ENCODE measurements around the gene TPST1.
"Not testable (repeated sequence)": the region's sequence is repeated elsewhere in the genome, so short reads cannot be mapped to it uniquely, and the experiment has no call there.

The TPST1 gene

GRCh38 chr7:66398841-66399240 is 193.7 kb downstream of the TPST1 start:
- H3K18ac ChIP-seq (ENCODE audit: low read depth in 1 of 2, low read length in 2 of 2); H4K8ac ChIP-seq (ENCODE audit: low read length); H3K4me1 ChIP-seq (ENCODE audit: control insufficient read depth, insufficient read depth, low read depth, low read length); H3K79me1 ChIP-seq (replicated peaks; ENCODE audit: low read length, poor library complexity, severe bottlenecking); H3K27ac ChIP-seq (ENCODE audit: low read length, poor library complexity, severe bottlenecking); H2BK15ac ChIP-seq (ENCODE audit: low read depth, poor library complexity, severe bottlenecking); H3K14ac ChIP-seq (ENCODE audit: low read length in 2 of 2); H4K91ac ChIP-seq (ENCODE audit: low read length); H3K23ac ChIP-seq (ENCODE audit: low read length in 2 of 2); H2BK120ac ChIP-seq (ENCODE audit: low read depth, low read length); H2AFZ ChIP-seq (ENCODE audit: low read depth, low read length); H3K4ac ChIP-seq (ENCODE audit: low read depth in 1 of 2, low read length in 2 of 2); H3K9ac ChIP-seq (ENCODE audit: low read length); DNase-seq; H2BK12ac ChIP-seq (ENCODE audit: low read length in 2 of 2); H3K27me3 ChIP-seq (ENCODE audit: control insufficient read depth in 1 of 2, insufficient read depth in 1 of 2, low read length in 2 of 2); H3K4me2 ChIP-seq (ENCODE audit: low read length, poor library complexity, severe bottlenecking); H2BK5ac ChIP-seq (ENCODE audit: low read depth, low read length, poor library complexity, severe bottlenecking); H2AK5ac ChIP-seq (ENCODE audit: low read length, severe bottlenecking); H3K4me3 ChIP-seq (ENCODE audit: insufficient read depth in 1 of 2, low read depth in 1 of 2, low read length in 2 of 2): not testable (repeated sequence)
- Histone ChIP-seq H3K36me3 (ENCODE audit: control insufficient read depth in 1 of 2, insufficient read depth in 2 of 2, low read depth in 1 of 2, low read length in 2 of 2) (peaks cover 5 to 23% of the 10 kb centered on the region in 2 experiments), H3K9me3 (ENCODE audit: control insufficient read depth, low read length) (peaks cover 11% of the 10 kb centered on the region)
- 87% methylated on average over 5 of the region's 5 CpGs for WGBS

- Histone ChIP-seq H2BK120ac (ENCODE audit: low read depth, low read length) (no peak overlapping the region), H3K4me3 (ENCODE audit: insufficient read depth in 1 of 2, low read depth in 1 of 2, low read length in 2 of 2) (no peak overlapping the region), H3K18ac (ENCODE audit: low read depth in 1 of 2, low read length in 2 of 2) (no peak overlapping the region), H3K4me2 (ENCODE audit: low read length, poor library complexity, severe bottlenecking) (no peak overlapping the region), H3K27me3 (ENCODE audit: control insufficient read depth in 1 of 2, insufficient read depth in 1 of 2, low read length in 2 of 2) (no peaks in the 10 kb centered on the region), H2BK15ac (ENCODE audit: low read depth, poor library complexity, severe bottlenecking) (no peak overlapping the region), H2AK5ac (ENCODE audit: low read length, severe bottlenecking) (no peak overlapping the region), H4K91ac (ENCODE audit: low read length) (no peak overlapping the region), H3K14ac (ENCODE audit: low read length in 2 of 2) (no peak overlapping the region), H3K79me1 (replicated peaks; ENCODE audit: low read length, poor library complexity, severe bottlenecking) (no peaks in the 10 kb centered on the region), H4K8ac (ENCODE audit: low read length) (no peak overlapping the region), H3K36me3 (ENCODE audit: control insufficient read depth in 1 of 2, insufficient read depth in 2 of 2, low read depth in 1 of 2, low read length in 2 of 2) (peaks cover 5 to 27% of the 10 kb centered on the region in 2 experiments), H3K27ac (ENCODE audit: low read length, poor library complexity, severe bottlenecking) (no peak overlapping the region), H2BK12ac (ENCODE audit: low read length in 2 of 2) (no peak overlapping the region), H2AFZ (ENCODE audit: low read depth, low read length) (no peak overlapping the region), H3K9ac (ENCODE audit: low read length) (no peak overlapping the region), H3K4me1 (ENCODE audit: control insufficient read depth, insufficient read depth, low read depth, low read length) (peaks cover 1% of the 10 kb centered on the region), H2BK5ac (ENCODE audit: low read depth, low read length, poor library complexity, severe bottlenecking) (no peak overlapping the region), H3K4ac (ENCODE audit: low read depth in 1 of 2, low read length in 2 of 2) (no peak overlapping the region), H3K23ac (ENCODE audit: low read length in 2 of 2) (no peak overlapping the region), H3K9me3 (ENCODE audit: control insufficient read depth, low read length) (peaks cover 11% of the 10 kb centered on the region)
- no peak for DNase-seq
These were observed 194.4 kb downstream of the TPST1 start for GRCh38 chr7:66399566-66399965.

- no peak overlapping the region for H3K27ac ChIP-seq (ENCODE audit: low read length, poor library complexity, severe bottlenecking)
- H3K4me2 ChIP-seq (ENCODE audit: low read length, poor library complexity, severe bottlenecking) = no peak overlapping the region
- no peak overlapping the region for H2BK5ac ChIP-seq (ENCODE audit: low read depth, low read length, poor library complexity, severe bottlenecking)
- H3K79me1 ChIP-seq (replicated peaks; ENCODE audit: low read length, poor library complexity, severe bottlenecking) = no peaks in the 10 kb centered on the region
- H3K4me3 ChIP-seq (ENCODE audit: insufficient read depth in 1 of 2, low read depth in 1 of 2, low read length in 2 of 2) = no peak overlapping the region
- H3K23ac ChIP-seq (ENCODE audit: low read length in 2 of 2) = no peak overlapping the region
- H3K9me3 ChIP-seq (ENCODE audit: control insufficient read depth, low read length) = peaks cover 11% of the 10 kb centered on the region
- H4K8ac ChIP-seq (ENCODE audit: low read length) = no peak overlapping the region
- no peak overlapping the region for H3K18ac ChIP-seq (ENCODE audit: low read depth in 1 of 2, low read length in 2 of 2)
- H3K9ac ChIP-seq (ENCODE audit: low read length) = no peak overlapping the region
- no peaks in the 10 kb centered on the region for H3K27me3 ChIP-seq (ENCODE audit: control insufficient read depth in 1 of 2, insufficient read depth in 1 of 2, low read length in 2 of 2)
- peaks cover 5 to 27% of the 10 kb centered on the region in 2 experiments for H3K36me3 ChIP-seq (ENCODE audit: control insufficient read depth in 1 of 2, insufficient read depth in 2 of 2, low read depth in 1 of 2, low read length in 2 of 2)
- no peak overlapping the region for H2BK120ac ChIP-seq (ENCODE audit: low read depth, low read length)
- H2AK5ac ChIP-seq (ENCODE audit: low read length, severe bottlenecking) = no peak overlapping the region
- no peak overlapping the region for H2AFZ ChIP-seq (ENCODE audit: low read depth, low read length)
- H3K4me1 ChIP-seq (ENCODE audit: control insufficient read depth, insufficient read depth, low read depth, low read length) = no peaks in the 10 kb centered on the region
- no peak overlapping the region for H3K14ac ChIP-seq (ENCODE audit: low read length in 2 of 2)
- H3K4ac ChIP-seq (ENCODE audit: low read depth in 1 of 2, low read length in 2 of 2) = no peak overlapping the region
- no peak overlapping the region for H4K91ac ChIP-seq (ENCODE audit: low read length)
- DNase-seq = no peak
- H2BK12ac ChIP-seq (ENCODE audit: low read length in 2 of 2) = no peak overlapping the region
- no peak overlapping the region for H2BK15ac ChIP-seq (ENCODE audit: low read depth, poor library complexity, severe bottlenecking)
- WGBS = 100% methylated on average over 1 of the region's 3 CpGs
These were observed 195.3 kb downstream of the TPST1 start for GRCh38 chr7:66400400-66400799.

- H3K27me3 ChIP-seq (ENCODE audit: control insufficient read depth in 1 of 2, insufficient read depth in 1 of 2, low read length in 2 of 2); H2BK120ac ChIP-seq (ENCODE audit: low read depth, low read length); H2AFZ ChIP-seq (ENCODE audit: low read depth, low read length); H3K4me1 ChIP-seq (ENCODE audit: control insufficient read depth, insufficient read depth, low read depth, low read length); H3K4me3 ChIP-seq (ENCODE audit: insufficient read depth in 1 of 2, low read depth in 1 of 2, low read length in 2 of 2); H2AK5ac ChIP-seq (ENCODE audit: low read length, severe bottlenecking); H2BK12ac ChIP-seq (ENCODE audit: low read length in 2 of 2); H3K79me1 ChIP-seq (replicated peaks; ENCODE audit: low read length, poor library complexity, severe bottlenecking); H3K27ac ChIP-seq (ENCODE audit: low read length, poor library complexity, severe bottlenecking); H3K4me2 ChIP-seq (ENCODE audit: low read length, poor library complexity, severe bottlenecking); H3K14ac ChIP-seq (ENCODE audit: low read length in 2 of 2); H3K23ac ChIP-seq (ENCODE audit: low read length in 2 of 2); H2BK5ac ChIP-seq (ENCODE audit: low read depth, low read length, poor library complexity, severe bottlenecking); H3K9ac ChIP-seq (ENCODE audit: low read length); H4K91ac ChIP-seq (ENCODE audit: low read length); H2BK15ac ChIP-seq (ENCODE audit: low read depth, poor library complexity, severe bottlenecking); H3K4ac ChIP-seq (ENCODE audit: low read depth in 1 of 2, low read length in 2 of 2); H4K8ac ChIP-seq (ENCODE audit: low read length): not testable (repeated sequence)
- peak; percentile 35 for DNase-seq
- Histone ChIP-seq H3K9me3 (ENCODE audit: control insufficient read depth, low read length) (peaks cover 11% of the 10 kb centered on the region), H3K36me3 (ENCODE audit: control insufficient read depth in 1 of 2, insufficient read depth in 2 of 2, low read depth in 1 of 2, low read length in 2 of 2) (peaks cover 5 to 27% of the 10 kb centered on the region in 2 experiments), H3K18ac (ENCODE audit: low read depth in 1 of 2, low read length in 2 of 2) (peak overlapping the region in 1 of 2 experiments; percentile 22)
- WGBS = 75% methylated on average over 3 of the region's 4 CpGs
These were observed 196.0 kb downstream of the TPST1 start for GRCh38 chr7:66401126-66401525.
